ENCODE results near the gene ASPSCR1. TPM values are rescaled to one million over a fixed set of nuclear protein-coding genes. Genes with fewer than 3 reads are reported as not detected.

ASPSCR1 gene
- total and polyA plus RNA-seq, 2 of the 4 experiments (the other 2 are of a cell fraction): 7.2 to 17.2 TPM

GRCh38 chr17:81960130-81960958 lies 17.1 kb upstream of the ASPSCR1 start:
- 3% methylated on average over 36 of the region's 98 CpGs; no CpG with 5 or more reads in 1 of the 2 experiments for WGBS, 2 experiments (ENCODE audit: extremely low coverage in 2 of 2, insufficient read length in 1 of 2)
- intact Hi-C loops (cut with micrococcal nuclease): loop anchor here (10.0 kb wide), 1 partner anchor 194 kb away; no protein-coding TSS in a partner anchor
- TF ChIP-seq MAZ (IDR thresholded peaks at IDR 0.05; ENCODE audit: borderline replicate concordance, low read depth, low read length) (no peak), NFE2L2 (IDR thresholded peaks at IDR 0.05; ENCODE audit: low read depth, low read length) (no peak), MAFK (IDR thresholded peaks at IDR 0.05; ENCODE audit: low read depth, low read length) (no peak), RAD21 (IDR thresholded peaks at IDR 0.05; ENCODE audit: low read length) (no peak), MXI1 (IDR thresholded peaks at IDR 0.05; ENCODE audit: borderline replicate concordance, low read depth, low read length) (no peak), RCOR1 (IDR thresholded peaks at IDR 0.05; ENCODE audit: insufficient replicate concordance, low read length) (no peak), BHLHE40 (IDR thresholded peaks at IDR 0.05; ENCODE audit: low read depth, low read length) (no peak), CEBPB (IDR thresholded peaks at IDR 0.05; ENCODE audit: low read depth, low read length) (no peak), RFX5 (IDR thresholded peaks at IDR 0.05; ENCODE audit: low read depth, low read length) (no peak), USF2 (IDR thresholded peaks at IDR 0.05; ENCODE audit: low read depth, low read length) (no peak), SMC3 (IDR thresholded peaks at IDR 0.05; ENCODE audit: low read depth, low read length) (no peak), POLR2A (IDR thresholded peaks at IDR 0.05; ENCODE audit: low read depth, low read length) (no peak), FOS (IDR thresholded peaks at IDR 0.05; ENCODE audit: low read depth, low read length) (no peak), CHD1 (IDR thresholded peaks at IDR 0.05; ENCODE audit: low read depth, low read length) (no peak), CTCF (conservative IDR thresholded peaks at IDR 0.05; ENCODE audit: low read depth, low read length) (no peak)

More at GRCh38 chr17:81960130-81960958, 17.1 kb upstream of the ASPSCR1 start:
- Histone ChIP-seq H2BK20ac (ENCODE audit: low read depth, low read length) (no peak overlapping the region), H2BK120ac (ENCODE audit: low read depth, low read length) (no peak overlapping the region), H3K79me1 (ENCODE audit: low read depth in 1 of 2, low read length in 2 of 2) (no peaks in the 10 kb centered on the region), H4K20me1 (ENCODE audit: insufficient read depth, low read length) (no peaks in the 10 kb centered on the region), H3K4me2 (ENCODE audit: low read depth, low read length) (peak overlapping the region; percentile 15; the same call in 1 of the 2 replicates), H3K27ac (ENCODE audit: insufficient read depth, low read length) (no peak overlapping the region), H3K4me1 (ENCODE audit: control insufficient read depth, insufficient read depth, low read length) (no peaks in the 10 kb centered on the region), H3K23ac (ENCODE audit: low read depth, low read length) (no peak overlapping the region), H3K4me3 (ENCODE audit: insufficient read depth, low read depth, low read length) (peak overlapping the region; percentile 21), H3K9me3 (ENCODE audit: control insufficient read depth, insufficient read depth, low read length) (no peaks in the 10 kb centered on the region), H3K36me3 (ENCODE audit: control insufficient read depth, insufficient read depth, low read length) (no peaks in the 10 kb centered on the region), H3K56ac (ENCODE audit: extremely low read depth, insufficient read depth, low read length) (no peak overlapping the region), H3K9me1 (ENCODE audit: insufficient read depth, low read length) (no peaks in the 10 kb centered on the region), H2BK5ac (ENCODE audit: low read depth, low read length, poor library complexity, severe bottlenecking) (no peak overlapping the region), H2AK5ac (ENCODE audit: low read depth, low read length) (no peak overlapping the region), H3K4ac (ENCODE audit: low read depth, low read length) (no peak overlapping the region), H3K18ac (ENCODE audit: low read depth, low read length) (no peak overlapping the region), H3K9ac (ENCODE audit: low read depth, low read length) (no peak overlapping the region), H3K14ac (replicated peaks; ENCODE audit: low read depth, low read length) (no peak overlapping the region), H2AFZ (replicated peaks; ENCODE audit: low read length, poor library complexity) (peak overlapping the region; percentile 92), H4K91ac (ENCODE audit: insufficient read depth, low read depth, low read length) (no peak overlapping the region), H2AK9ac (replicated peaks; ENCODE audit: low read depth, low read length, poor library complexity) (peak overlapping the region; percentile 61), H4K8ac (ENCODE audit: low read depth in 2 of 2, low read length in 2 of 2) (no peak overlapping the region), H4K5ac (ENCODE audit: low read depth, low read length) (no peak overlapping the region), H3K27me3 (ENCODE audit: control insufficient read depth, insufficient read depth, low read length) (peaks cover 50% of the 10 kb centered on the region), H2BK15ac (ENCODE audit: low read depth, low read length) (no peak overlapping the region)
- in situ Hi-C loops (cut with MboI; ENCODE audit: low sequenced_read_pairs) (no loop called here), dilution Hi-C loops (cut with HindIII; ENCODE audit: low sequenced_read_pairs, unreplicated experiment) (no loop called here)
- no TSS peak for BruUV-seq (replicated peaks)
- no peak for DNase-seq
- ChIA-PET POLR2A (ENCODE audit: unreplicated experiment) (no interaction called here), CTCF (interaction anchor here (0.6 to 1.3 kb wide), 13 partner anchors 8 to 87 kb away, joined by 3 to 17 read pairs (median 4); partner anchors contain the start of genes CENPX, DCXR, LRRC45 and MYADML2)
- no peak for ATAC-seq (ENCODE audit: low read depth)
